GM19239 (cell line): ENCODE results near the gene EME1.
"Not testable (repeated sequence)": the region's sequence is repeated elsewhere in the genome, so short reads cannot be mapped to it uniquely, and the experiment has no call there.

Experiments
- DNase-seq: peaks from one replicate; pipeline ENCODE4 v3.0.0; 2011; ENCODE audit warnings: low spot score; ENCODE audit not compliant: insufficient read length
- FAIRE-seq: peaks from 2 replicates; lab custom pipeline; 2011; peaks lifted over from hg19 to GRCh38; lab: Jason Lieb, UNC

EME1 gene

DNA sequence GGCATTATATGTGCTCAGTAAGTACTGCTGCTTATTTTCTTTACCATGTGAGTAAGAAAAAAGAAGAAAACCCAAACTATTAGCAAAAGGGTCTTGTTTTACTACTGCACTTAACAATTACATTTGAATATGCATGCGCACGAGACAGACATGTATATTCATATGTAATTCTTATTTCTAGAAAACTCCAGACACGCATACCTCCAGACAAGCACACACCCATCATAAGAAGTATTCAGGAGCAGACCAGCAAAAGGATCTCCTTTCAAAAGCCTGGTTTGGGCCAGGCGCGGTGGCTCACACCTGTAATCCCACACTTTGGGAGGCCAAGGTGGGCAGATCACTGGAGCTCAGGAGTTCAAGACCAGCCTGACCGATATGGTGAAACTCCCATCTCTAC is 16.5 kb downstream of the EME1 start:
- FAIRE-seq, result no peak
- DNase-seq, result no peak

DNA sequence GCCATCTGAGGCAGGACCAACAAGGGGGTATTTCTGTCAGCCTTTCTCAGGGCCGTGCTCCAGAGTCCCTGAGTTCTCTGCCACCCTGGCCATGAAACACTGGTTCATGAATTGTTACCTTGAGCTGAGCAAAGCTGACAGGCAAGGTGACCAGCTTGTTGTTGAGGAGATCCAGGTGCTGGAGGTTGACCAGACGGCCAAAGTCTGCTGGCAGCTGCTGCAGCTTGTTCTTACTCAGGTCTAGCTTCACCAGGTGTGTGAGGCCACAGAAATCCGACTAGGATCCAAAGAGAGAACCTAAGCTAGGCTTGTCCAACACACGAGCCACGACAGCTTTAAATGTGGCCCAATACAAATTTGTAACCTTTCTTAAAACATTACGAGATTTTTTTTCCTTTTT is 19.6 kb downstream of the EME1 start:
- DNase-seq (no peak), FAIRE-seq (no peak)

DNA sequence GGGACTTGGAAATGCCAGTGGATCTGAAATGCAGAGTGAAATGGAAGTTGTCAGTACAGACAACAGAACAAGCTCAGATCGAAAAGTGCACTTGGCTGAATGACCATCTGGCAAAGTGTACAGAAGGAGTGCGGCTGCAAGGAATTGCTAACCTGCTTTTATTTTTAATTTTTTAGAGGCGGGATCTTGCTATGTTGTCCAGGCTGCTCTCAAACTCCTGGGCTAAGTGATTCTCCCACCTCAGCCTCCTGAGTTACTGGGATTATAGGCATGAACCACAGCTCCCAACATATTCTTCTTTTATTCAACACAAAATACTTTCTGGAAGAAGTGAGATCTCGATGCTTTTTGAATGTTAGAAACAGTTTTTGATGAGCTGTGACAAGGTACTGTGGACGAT is 20.7 kb downstream of the EME1 start:
- DNase-seq, result no peak
- no peak for FAIRE-seq

DNA sequence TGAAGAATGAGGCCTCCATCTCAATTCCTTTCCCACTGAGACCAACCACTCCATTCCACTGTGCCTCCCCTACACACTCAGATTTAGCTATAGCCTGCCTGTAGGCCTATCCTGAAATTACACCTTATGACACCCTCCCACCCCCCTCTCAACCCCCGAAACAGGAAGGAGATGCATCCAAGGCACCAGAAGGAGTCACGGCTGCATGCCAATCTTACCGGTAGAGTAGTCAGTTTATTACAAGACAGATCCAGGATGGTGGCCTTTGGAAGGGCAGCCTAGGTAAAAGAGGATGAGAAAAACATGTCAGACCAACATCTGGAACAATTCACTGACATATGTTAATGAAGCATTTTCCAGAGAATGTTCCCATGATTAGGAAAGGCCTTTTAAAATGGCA is 21.7 kb downstream of the EME1 start:
- no peak for FAIRE-seq

DNA sequence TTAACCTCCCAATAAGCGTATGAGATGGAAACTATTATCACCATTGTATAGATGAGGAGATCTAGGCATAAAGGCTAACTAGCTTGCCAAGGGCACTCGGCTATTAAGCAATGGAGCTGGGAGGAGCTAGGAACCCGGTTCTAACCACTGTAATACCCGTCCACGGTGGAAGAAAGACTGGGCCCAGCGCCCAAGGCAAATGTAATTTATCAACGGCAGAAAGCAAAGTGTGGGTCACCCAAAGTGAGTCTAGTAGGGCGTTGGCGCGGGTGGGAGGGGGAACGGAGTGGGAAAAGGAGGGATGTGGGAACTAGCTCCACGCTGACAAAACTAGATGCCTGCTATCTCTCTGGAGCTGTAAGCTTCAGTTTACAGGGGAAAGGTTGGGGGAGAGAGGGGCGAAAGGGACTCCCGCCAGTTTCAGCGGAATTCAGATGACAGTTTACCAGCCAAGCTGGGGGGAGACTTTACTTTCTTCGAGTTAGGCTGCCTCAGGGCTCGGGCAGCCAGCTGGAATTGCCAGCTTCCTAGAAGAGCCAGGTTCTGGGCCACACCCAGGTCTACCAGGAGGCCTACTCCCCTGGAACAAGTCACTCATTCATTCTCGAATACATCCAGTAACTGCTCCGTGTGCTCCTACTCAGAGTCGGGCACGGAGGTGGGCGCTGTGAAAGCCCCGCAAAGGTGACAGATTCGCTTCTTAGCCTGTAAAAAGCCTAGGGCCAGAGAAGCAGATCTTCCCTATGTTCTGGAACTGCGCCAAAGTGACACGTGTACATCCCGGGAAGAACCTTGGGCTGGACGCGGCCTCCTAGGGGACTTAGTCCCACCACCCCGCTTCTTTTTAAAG is 23.5 kb downstream of the EME1 start:
- DNase-seq, result no peak
- FAIRE-seq, result no peak

More for the DNA sequence above, 21.7 kb downstream of the EME1 start:
- DNase-seq, result no peak

DNA sequence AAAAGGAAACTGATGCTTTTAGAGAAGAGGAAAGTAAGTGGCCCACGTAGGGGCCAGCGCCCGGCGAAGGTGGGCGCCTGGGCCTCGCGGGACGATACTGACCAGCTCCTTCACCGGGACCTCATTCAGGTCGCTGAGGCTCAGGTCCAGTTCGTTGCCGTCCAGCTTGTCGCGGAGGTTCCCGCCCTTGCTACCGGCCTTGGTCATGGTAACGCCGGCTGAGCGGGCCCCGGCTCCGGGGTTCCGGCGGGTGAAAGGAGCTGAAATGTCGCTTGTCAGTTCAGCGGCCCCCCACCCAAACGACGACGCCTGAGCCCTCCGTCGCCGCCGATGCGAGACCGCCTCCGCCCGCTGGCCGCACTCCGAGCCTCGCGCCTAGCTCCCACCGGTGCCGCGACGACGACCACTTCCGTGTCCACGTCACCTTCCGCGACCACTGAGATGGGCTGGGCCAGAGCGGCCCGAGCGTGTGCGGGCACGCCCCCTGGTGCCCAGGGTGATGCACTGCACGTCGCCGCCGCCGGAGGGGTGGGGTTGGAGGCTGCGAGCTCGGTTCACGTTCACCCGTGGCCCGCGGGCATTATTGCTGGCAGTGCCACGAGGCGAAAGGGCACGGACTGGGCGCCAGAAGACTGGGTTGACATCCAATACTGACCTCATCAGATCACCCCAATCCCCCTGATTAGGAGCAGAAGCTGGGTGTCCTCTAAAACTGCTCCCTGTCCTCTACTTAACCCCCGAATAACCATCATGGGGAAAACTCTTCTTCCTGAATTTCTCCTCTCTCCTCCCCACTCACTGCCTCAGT is 24.3 kb downstream of the EME1 start, which contains the start of gene LRRC59:
TSS of gene LRRC59 (minus strand) at position 413 of the 808 bp plus-strand sequence. CDS start at position 207, 206 bp downstream.
- FAIRE-seq (peak; percentile 87), DNase-seq (peak; percentile 87)

DNA sequence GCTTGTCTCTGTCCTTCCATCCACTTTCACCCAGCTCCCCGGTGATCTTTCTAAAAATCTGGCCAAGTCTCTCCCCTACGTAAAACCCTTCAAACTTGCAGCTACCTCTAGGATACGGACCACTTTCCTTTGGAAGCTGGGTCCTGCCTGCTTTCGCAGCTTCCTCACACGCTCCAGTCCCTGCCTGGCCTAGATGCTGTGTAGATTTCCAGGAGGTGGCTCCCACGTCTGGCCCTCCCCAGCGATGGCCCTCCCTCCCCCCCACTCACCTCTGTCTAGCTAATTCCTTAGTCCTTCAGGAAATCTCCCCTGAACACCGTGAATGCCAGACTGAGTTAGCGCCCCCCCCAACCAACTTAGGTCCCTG is 24.9 kb downstream of the EME1 start:
- FAIRE-seq (no peak), DNase-seq (no peak)

DNA sequence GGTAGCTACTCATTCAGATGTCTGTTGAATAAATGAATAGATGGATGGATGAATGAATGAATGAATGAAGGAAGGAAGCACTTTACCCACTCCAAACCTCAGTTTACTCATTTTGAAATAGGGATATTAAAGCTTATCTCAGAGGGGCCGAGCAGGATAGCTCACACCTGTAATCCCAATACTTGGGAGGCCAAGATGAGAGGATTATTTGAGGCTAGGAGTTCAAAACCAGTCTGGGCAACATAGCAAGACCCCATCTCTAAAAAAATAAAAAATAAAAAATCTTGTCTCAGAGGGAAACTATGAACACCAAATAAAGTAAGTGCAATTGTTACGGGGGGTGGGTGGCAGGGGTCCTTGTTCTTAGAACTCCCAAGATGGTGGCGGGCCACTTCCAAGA is 25.6 kb downstream of the EME1 start:
- FAIRE-seq, DNase-seq: not testable (repeated sequence)

DNA sequence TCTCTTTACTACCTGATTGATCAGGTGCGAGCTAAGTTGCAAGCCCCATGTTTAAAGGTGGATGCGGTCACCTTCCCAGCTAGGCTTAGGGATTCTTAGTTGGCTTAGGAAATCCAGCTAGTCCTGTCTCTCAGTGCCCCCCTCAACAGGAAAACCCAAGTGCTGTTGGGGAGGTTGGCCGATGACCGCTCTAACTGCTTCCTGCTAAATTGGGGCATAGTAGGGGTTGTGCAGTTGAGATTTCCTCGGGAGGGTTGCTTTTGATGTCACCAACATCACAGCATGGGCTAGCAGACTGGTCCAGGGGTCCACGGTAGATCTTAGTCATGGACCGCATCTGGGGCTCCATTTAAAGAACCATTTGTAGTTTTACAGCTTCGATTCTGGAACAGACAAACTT is 26.6 kb downstream of the EME1 start:
- DNase-seq, FAIRE-seq: not testable (repeated sequence)

DNA sequence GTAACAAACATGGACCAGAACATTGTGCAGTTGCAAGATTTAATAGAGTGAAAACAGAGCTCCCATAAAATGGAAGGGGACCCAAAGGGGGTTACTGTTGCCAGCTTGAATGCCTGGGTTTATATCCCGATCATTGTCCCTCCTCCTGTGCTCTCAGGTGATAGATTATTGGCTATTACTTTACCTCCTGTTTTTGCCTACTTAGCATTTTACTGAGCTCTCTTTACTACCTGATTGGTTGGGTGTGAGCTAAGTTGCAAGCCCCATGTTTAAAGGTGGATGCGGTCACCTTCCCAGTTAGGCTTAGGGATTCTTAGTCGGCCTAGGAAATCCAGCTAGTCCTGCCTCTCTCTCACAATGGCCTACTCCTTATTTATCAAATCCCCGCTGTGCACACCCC is 32.3 kb downstream of the EME1 start:
- DNase-seq, FAIRE-seq: not testable (repeated sequence)

DNA sequence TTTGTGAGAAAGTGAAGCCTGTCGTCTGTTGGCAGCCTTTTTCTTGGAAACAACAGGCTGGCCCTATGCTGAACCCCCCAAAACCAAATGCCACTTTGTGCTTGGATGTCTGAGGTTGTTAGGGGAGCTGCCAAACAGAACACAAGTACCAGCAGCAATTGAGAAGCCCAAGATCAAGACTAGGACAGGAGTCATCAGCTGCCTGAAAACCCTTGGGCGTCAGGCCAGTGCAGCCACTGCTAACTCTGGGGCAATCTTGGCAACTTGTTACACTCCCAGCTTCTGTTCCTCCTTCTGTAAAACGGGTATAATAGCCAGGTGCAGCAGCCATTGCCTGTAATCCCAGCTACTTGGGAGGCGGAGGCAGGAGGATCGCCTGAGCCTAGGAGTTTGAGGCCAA is 33.5 kb downstream of the EME1 start:
- DNase-seq (no peak), FAIRE-seq (no peak)

DNA sequence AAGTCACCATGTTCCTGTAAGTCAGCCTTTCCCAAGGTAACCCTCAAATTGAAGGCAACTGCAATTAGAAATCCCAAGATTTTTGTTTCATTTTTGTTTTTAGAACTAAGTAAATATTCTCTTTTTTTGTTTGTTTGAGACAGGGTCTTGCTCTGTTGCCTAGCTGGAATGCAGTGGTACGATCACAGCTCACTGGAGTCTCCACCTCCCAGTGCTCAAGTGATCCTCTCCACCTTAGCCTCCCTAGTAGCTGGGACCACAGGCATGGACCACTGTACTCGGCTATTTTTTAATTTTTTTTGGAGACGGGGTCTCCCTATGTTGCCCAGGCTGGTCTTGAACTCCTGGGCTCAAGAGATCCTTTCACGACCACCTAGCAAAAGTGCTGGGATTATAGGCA is 34.9 kb downstream of the EME1 start:
- DNase-seq, result no peak
- FAIRE-seq, result no peak

DNA sequence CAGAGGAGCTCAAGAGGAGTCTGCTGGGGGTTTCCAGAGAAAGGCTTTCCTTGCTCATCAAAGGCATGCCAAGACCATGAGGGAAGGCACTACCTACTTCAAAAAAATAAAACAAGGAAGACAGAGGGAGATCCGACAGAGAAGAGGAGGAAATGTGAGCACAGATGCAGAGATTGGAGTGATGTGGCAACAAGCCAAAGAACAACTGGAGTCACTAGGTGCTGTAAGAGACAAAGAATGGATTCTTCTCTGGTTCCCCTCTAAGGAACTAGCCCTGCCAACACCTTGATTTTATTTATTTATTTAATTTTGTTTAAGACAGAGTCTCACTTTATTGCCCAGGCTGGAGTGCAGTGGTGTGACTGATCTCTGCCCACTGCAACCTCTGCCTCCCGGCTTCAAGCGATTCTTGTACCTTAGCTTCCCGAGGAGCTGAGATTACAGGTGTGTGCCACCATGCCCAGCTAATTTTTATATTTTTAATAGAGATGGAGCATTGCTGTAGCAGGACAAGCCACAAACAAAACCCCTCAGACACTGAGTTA is 39.2 kb downstream of the EME1 start:
- DNase-seq (no peak), FAIRE-seq (no peak)

DNA sequence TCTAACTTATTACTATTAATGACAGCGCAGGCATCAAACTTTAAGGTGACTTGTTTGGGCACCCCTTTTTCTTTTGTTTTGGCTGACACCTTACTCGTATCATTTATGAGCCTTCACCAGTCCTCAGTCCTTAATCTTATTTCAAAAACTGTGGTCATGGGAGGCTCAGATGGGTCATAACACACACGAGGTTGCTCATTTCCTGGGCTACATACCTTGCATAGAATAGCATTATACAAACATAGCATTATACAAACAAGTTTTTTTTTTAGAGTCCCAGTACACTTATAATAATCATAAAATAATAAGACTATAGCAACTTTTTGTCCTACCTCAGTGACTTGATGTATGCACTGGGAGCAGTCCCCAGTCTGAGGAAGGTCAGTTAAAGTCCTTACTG is 41.8 kb downstream of the EME1 start:
- FAIRE-seq, result no peak

DNA sequence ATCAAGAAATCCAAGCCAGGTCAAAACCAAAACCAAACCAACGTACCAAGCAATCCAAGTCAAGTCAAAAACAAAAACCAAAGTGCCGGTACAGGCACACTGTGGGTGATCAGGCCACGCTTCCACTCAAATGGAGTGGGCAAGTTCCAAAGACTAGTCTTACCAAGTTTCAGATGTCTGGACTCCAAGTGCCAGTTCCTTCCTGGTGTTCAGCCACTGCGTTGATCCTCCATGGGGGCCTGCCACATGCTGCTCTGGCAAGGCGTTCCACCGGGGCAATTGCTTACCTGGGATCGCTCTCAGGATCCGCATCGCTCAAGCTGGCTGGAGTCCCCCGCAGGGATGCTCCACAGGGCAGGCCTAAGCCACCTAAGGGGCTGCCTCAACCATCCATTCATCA is 46.5 kb downstream of the EME1 start:
- not testable (repeated sequence) for DNase-seq, FAIRE-seq

More for the DNA sequence above, 41.8 kb downstream of the EME1 start:
- no peak for DNase-seq

DNA sequence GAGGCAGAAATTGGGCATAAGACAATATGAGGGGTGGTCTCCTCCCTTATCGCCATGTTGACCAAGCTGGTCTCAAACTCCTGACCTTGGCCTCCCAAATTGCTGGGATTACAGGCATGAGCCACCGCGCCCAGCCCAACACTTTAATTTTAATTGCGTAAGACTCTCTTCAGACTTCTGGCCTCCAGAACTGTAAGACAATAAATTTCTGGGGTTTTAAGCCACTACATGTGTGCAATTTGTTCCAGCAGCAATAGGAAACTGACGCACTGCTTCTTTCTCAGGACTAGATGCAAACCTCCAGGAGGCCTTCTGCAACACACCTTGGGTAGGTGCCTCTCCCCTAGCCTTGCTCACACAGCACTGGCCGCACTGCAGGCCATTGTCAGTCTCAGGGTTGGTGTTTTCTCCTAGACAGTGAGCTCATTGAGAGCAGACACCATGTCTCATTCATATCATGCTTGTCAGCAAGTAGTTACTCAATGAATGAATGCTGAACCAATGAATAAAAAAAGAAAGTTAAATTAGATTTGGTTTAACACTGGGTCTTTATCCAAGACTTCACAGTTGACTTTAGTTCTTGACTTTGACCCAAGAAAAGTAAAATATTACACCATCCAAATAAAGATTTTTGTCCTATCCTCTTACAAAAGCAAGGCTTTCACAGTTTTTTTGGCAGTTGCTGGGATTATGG is 47.5 kb downstream of the EME1 start:
- FAIRE-seq (no peak), DNase-seq (no peak)

DNA sequence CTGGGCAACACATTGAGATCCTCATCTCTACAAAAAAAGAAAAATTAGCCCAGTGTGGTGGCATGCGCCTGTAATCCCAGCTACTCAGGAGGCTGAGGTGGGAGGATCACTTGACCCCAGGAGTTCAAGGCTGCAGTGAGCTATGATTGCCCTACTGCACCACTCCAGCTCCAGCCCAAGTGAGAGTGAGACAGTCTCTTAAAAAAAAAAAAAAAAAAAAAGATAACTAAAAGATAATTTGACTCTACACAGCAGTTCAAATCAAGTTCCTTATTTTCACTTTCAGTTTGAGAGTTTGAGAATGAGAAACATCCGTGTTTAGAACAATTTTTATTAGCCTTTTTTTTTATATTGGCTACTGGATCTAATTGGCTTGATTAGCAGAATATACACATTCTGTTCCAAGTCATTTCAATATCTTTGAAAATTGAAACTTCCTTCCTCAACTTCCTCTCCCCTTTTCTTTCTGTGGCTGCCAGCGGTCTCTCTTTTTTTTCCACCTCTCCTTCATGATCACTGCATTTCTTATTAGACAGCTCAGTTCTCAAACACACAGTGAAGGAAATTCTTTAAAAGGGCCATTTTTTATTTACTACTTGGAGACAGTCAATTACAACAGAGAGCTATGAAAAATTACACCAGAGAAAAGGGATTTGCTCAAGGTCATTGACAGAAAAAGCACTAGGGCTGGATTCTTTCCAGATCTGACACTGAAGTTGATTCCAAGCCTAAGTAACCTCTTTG is 48.5 kb downstream of the EME1 start:
- no peak for DNase-seq
- peak; percentile 70 for FAIRE-seq

DNA sequence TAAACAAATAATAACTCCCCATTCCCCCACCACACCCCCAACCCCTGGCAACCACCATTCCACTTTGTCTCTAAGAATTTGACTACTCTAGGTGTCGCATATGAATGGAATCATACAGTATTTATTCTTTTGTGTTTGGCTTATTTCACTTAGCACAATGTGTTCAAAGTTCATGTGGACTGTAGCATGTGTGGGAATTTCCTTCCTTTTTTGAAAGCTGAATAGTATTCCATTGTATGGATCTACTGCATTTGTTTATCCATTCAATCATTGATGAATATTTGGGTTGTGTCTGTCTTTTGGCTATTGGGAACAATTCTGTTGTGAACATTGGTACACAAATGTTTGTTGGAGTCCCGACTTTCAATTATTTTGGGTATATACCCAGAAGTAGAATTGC is 49.7 kb downstream of the EME1 start:
- no peak for DNase-seq
- no peak for FAIRE-seq

DNA sequence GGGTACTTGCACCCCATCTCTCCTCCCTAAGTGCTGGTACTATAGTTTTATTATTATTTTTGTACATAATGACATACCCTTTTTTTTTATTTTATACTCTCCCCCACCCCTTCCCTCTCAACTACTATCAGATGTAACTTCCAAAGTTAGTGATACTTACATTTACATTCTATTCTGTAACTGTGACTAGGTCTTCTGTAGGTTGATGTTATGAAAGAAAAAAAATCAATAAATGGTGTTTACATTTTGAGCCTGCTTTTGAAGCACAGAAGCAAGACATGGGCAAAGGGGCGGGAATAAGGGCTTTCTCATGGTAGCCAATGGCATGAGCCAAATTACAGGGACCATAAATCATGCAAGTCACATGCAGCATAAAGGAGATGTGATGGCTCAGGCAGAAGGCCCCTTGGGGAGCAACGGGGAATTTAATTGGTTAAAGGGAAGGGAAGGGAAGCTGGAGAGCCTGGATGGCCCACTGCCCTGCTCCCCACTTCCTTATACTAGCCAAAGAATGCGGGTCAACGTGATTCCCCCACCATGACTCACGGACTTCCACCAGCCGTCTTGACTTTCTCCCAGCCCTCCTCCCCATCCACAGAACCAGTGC is 50.6 kb downstream of the EME1 start:
- DNase-seq (no peak), FAIRE-seq (no peak)
